Uterus (tissue), 4 donors: Measurements from ENCODE around the gene SEC14L5. TPM values are rescaled to one million over a fixed set of nuclear protein-coding genes. Genes with fewer than 3 reads are reported as not detected.

ENCODE experiments used
- DNase-seq, 2 donors: peaks; one replicate each; pipeline ENCODE4 v3.0.0-alpha.2; 2019 to 2020
- H3K27ac ChIP-seq, 2 donors: fragments of 200-600 bp; sonication (generic); 1 replicate in 1 of 2; 2 replicates in 1 of 2; pipeline ENCODE4 v1.5.1; 2016 to 2018
- H3K27me3 ChIP-seq, 2 donors: fragments of 200-600 bp; sonication (generic); one replicate each; pipeline ENCODE4 v1.5.1; 2018 to 2019; ENCODE audit warnings: control low read depth in 1 of 2
- H3K36me3 ChIP-seq, 2 donors: fragments of 200-600 bp; sonication (generic); one replicate each; pipeline ENCODE4 v1.5.1; 2019; ENCODE audit warnings: control low read depth in 1 of 2
- H3K4me1 ChIP-seq, 2 donors: fragments of 200-600 bp; sonication (generic); one replicate each; pipeline ENCODE4 v1.5.1; 2018 to 2019; ENCODE audit warnings: control low read depth in 1 of 2
- H3K4me3 ChIP-seq, 2 donors: fragments of 200-600 bp; sonication (generic); 1 replicate in 1 of 2; 2 replicates in 1 of 2; pipeline ENCODE4 v1.5.1; 2018 to 2019; ENCODE audit warnings: mild to moderate bottlenecking in 1 of 2
- H3K9me3 ChIP-seq, 2 donors: fragments of 200-600 bp; sonication (generic); one replicate each; pipeline ENCODE4 v1.5.1; 2019; ENCODE audit warnings: control low read depth in 1 of 2
- CTCF ChIP-seq, 4 experiments: fragments of 200-600 bp in 2 of 4; fragments of 450-650 bp in 2 of 4; sonication (generic) in 2 of 4; IDR thresholded peaks; one replicate each; pipeline ENCODE4 v1.5.1; 2016 to 2019; ENCODE audit warnings: antibody characterized with exemption in 4 of 4, mild to moderate bottlenecking in 2 of 4, moderate library complexity in 1 of 4
- POLR2A ChIP-seq, 2 donors: fragments of 450-650 bp; IDR thresholded peaks; one replicate each; pipeline ENCODE4 v1.6.1; 2016; ENCODE audit warnings: antibody characterized with exemption in 2 of 2, mild to moderate bottlenecking in 1 of 2, moderate library complexity in 1 of 2
- intact Hi-C: fragments of 100-400 bp; cut with DNase I; formaldehyde crosslinking; loops from one replicate; pipeline ENCODE4 v1.15.1; 2023; ENCODE audit warnings: low total_unique reads
- total RNA-seq, 4 donors: library from RNA; depleted of rRNA in 3 of 4; stranded (reverse); fragments of >200 nt in 3 of 4; gene quantifications; one replicate each; pipeline versions ENCODE4 v1.1.0 to v1.2.4, GENCODE V29; 2014 to 2023
- donor health status: DM: yes; HTN: yes; CAD: no.

SEC14L5 gene
- total RNA-seq, 4 donors from 2014 or later = 0.28 to 2.0 TPM; not detected in 2

- TF ChIP-seq POLR2A (IDR thresholded peaks at IDR 0.05) (no peak), CTCF (IDR thresholded peaks at IDR 0.05) (no peak)
- Histone ChIP-seq H3K27ac (no peak overlapping the region), H3K4me1 (no peaks in the 10 kb centered on the region), H3K36me3 (no peaks in the 10 kb centered on the region), H3K9me3 (no peaks in the 10 kb centered on the region), H3K27me3 (no peaks in the 10 kb centered on the region), H3K4me3 (no peak overlapping the region)
- DNase-seq = no peak
- intact Hi-C loops = no loop called here
Observed at GRCh38 chr16:5017678-5017969, 59.5 kb downstream of the SEC14L5 start.

GRCh38 chr16:5018793-5019192, 60.7 kb downstream of the SEC14L5 start:
- TF ChIP-seq CTCF (IDR thresholded peaks at IDR 0.05) (no peak), POLR2A (IDR thresholded peaks at IDR 0.05) (no peak)
- no peak overlapping the region for H3K4me3 ChIP-seq
- H3K4me1 ChIP-seq = no peaks in the 10 kb centered on the region
- no peak for DNase-seq
- H3K27ac ChIP-seq = no peak overlapping the region
- H3K36me3 ChIP-seq = no peaks in the 10 kb centered on the region
- H3K27me3 ChIP-seq = no peaks in the 10 kb centered on the region
- no peaks in the 10 kb centered on the region for H3K9me3 ChIP-seq
- intact Hi-C loops = no loop called here

GRCh38 chr16:5019775-5020174, 61.6 kb downstream of the SEC14L5 start:
- no peak overlapping the region for H3K4me3 ChIP-seq
- H3K36me3 ChIP-seq = no peaks in the 10 kb centered on the region
- no peaks in the 10 kb centered on the region for H3K27me3 ChIP-seq
- no peak for TF ChIP-seq POLR2A (IDR thresholded peaks at IDR 0.05)
- H3K9me3 ChIP-seq = no peaks in the 10 kb centered on the region
- H3K4me1 ChIP-seq = no peaks in the 10 kb centered on the region
- no peak for DNase-seq
- intact Hi-C loops = no loop called here
- no peak overlapping the region for H3K27ac ChIP-seq

GRCh38 chr16:5020551-5020950, 62.4 kb downstream of the SEC14L5 start:
- Histone ChIP-seq H3K9me3 (no peaks in the 10 kb centered on the region), H3K4me1 (no peaks in the 10 kb centered on the region), H3K4me3 (no peak overlapping the region), H3K36me3 (no peaks in the 10 kb centered on the region), H3K27me3 (no peaks in the 10 kb centered on the region), H3K27ac (no peak overlapping the region)
- intact Hi-C loops = no loop called here
- TF ChIP-seq CTCF (IDR thresholded peaks at IDR 0.05) (no peak), POLR2A (IDR thresholded peaks at IDR 0.05) (no peak)
- no peak for DNase-seq

- Histone ChIP-seq H3K36me3 (no peaks in the 10 kb centered on the region), H3K27ac (no peak overlapping the region), H3K27me3 (no peaks in the 10 kb centered on the region), H3K4me1 (no peaks in the 10 kb centered on the region), H3K4me3 (no peak overlapping the region), H3K9me3 (no peaks in the 10 kb centered on the region)
- DNase-seq = no peak
- TF ChIP-seq CTCF (IDR thresholded peaks at IDR 0.05) (no peak), POLR2A (IDR thresholded peaks at IDR 0.05) (no peak)
- intact Hi-C loops = no loop called here
Observed at GRCh38 chr16:5022521-5022920, 64.4 kb downstream of the SEC14L5 start.

GRCh38 chr16:5024632-5025031, 66.5 kb downstream of the SEC14L5 start:
- Histone ChIP-seq H3K36me3 (no peaks in the 10 kb centered on the region), H3K27ac (no peak overlapping the region), H3K4me3 (no peak overlapping the region), H3K27me3 (no peaks in the 10 kb centered on the region), H3K4me1 (no peaks in the 10 kb centered on the region), H3K9me3 (no peaks in the 10 kb centered on the region)
- no peak for TF ChIP-seq CTCF (IDR thresholded peaks at IDR 0.05)
- no peak for TF ChIP-seq POLR2A (IDR thresholded peaks at IDR 0.05)
- DNase-seq = no peak
- intact Hi-C loops = no loop called here
